IMR-90 (cell line): Measurements from ENCODE around the gene TM4SF20. TPM values are rescaled to one million over a fixed set of nuclear protein-coding genes. Genes with fewer than 3 reads are reported as not detected.

Experiments
- polyA plus RNA-seq, 3 experiments: library from polyadenylated mRNA; depleted of rRNA; stranded (reverse); fragments of >200 nt; gene quantifications; 2 replicates each; pipeline ENCODE4 v1.2.3, GENCODE V29; 2012; ENCODE audit warnings: low replicate concordance in 1 of 3
- total RNA-seq: library from RNA; depleted of rRNA; stranded (reverse); fragments of >200 nt; gene quantifications from 2 replicates; pipeline ENCODE4 v1.2.3, GENCODE V29; 2012
- TF ChIP-seq, protein P1 (sequence below): conservative IDR thresholded peaks from 2 replicates; pipeline ENCODE4 v1.5.1; 2012; ENCODE audit warnings: mild to moderate bottlenecking, low read depth, low read length, improper control_type of control experiment

TM4SF20 gene
- total and polyA plus RNA-seq, 2 of the 4 experiments (the other 2 are of a cell fraction): under 0.01 to 0.03 TPM

DNA sequence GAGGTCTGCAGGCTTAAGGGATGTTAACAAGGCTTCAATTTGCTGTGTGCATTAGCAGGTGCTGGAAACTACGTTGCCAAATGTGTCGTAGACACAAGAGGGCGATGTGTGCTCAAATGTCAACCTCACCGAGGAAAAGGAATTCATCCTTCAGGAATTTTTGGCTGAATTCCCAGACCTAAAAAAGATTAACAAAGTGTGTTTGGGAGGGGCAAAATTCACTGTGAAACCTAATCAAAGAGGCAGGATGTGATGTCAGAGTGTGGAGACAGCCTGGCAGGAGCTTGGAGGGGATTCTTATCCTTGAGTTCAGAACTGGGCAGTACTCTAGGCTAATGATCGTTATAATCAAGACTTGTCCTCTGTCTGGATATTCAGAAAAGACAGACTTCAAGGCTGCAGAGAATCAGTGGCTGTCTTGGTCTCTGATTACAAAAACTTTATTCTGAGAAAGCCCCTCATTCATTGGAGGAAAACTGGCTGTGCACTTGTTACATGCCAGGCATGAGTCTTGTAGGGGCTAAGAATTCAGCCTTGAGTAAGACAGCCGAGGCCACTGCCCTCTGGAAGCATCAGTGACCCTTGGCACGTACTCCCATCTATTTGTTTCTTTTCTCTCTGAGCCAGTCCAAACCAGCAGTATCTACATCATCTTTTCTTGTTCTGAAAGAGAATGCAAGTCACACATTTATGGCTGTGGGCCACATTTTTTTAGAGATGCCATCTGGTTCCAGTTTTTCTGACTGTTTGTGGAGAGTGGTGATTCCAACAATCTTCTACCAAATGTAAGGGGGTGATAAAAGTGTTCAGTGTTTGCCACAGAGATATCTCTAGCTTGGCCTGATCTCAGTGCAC is 27.3 kb upstream of the TM4SF20 start (continued):
- TF ChIP-seq, protein P1, sequence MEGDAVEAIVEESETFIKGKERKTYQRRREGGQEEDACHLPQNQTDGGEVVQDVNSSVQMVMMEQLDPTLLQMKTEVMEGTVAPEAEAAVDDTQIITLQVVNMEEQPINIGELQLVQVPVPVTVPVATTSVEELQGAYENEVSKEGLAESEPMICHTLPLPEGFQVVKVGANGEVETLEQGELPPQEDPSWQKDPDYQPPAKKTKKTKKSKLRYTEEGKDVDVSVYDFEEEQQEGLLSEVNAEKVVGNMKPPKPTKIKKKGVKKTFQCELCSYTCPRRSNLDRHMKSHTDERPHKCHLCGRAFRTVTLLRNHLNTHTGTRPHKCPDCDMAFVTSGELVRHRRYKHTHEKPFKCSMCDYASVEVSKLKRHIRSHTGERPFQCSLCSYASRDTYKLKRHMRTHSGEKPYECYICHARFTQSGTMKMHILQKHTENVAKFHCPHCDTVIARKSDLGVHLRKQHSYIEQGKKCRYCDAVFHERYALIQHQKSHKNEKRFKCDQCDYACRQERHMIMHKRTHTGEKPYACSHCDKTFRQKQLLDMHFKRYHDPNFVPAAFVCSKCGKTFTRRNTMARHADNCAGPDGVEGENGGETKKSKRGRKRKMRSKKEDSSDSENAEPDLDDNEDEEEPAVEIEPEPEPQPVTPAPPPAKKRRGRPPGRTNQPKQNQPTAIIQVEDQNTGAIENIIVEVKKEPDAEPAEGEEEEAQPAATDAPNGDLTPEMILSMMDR: peak; percentile 96
